GM19238 (cell line): ENCODE measurements around the gene TMTC2.

Experiments used
- DNase-seq: peaks from one replicate; pipeline ENCODE4 v3.0.0; 2011; ENCODE audit warnings: low spot score; ENCODE audit not compliant: insufficient read length

TMTC2 gene

GRCh38 chr12:82686168-82687020 is at the start of gene TMTC2:
Gene TMTC2, plus strand, starts transcription at chr12:82686906.
- peak; percentile 81 for DNase-seq

GRCh38 chr12:82638324-82638723 is 48.4 kb upstream of the TMTC2 start:
- no peak for DNase-seq

GRCh38 chr12:82644896-82645295 is 41.8 kb upstream of the TMTC2 start:
- no peak for DNase-seq

- DNase-seq = no peak
Measured at GRCh38 chr12:82645414-82645813, 41.3 kb upstream of the TMTC2 start.

GRCh38 chr12:82647853-82648252 is 38.9 kb upstream of the TMTC2 start:
- DNase-seq = no peak

- DNase-seq = no peak
Measured at GRCh38 chr12:82648259-82648909, 38.3 kb upstream of the TMTC2 start.

GRCh38 chr12:82650627-82651337 is 35.9 kb upstream of the TMTC2 start:
- DNase-seq = no peak

- DNase-seq = no peak
Measured at GRCh38 chr12:82651489-82651888, 35.2 kb upstream of the TMTC2 start.

GRCh38 chr12:82652071-82652470 is 34.6 kb upstream of the TMTC2 start:
- DNase-seq = no peak

GRCh38 chr12:82655751-82656150 is 31.0 kb upstream of the TMTC2 start:
- DNase-seq = no peak

GRCh38 chr12:82659343-82660207 is 27.1 kb upstream of the TMTC2 start:
- no peak for DNase-seq

- no peak for DNase-seq
Measured at GRCh38 chr12:82660541-82661325, 26.0 kb upstream of the TMTC2 start.

- no peak for DNase-seq
Measured at GRCh38 chr12:82663893-82664292, 22.8 kb upstream of the TMTC2 start.

GRCh38 chr12:82665142-82665923 is 21.4 kb upstream of the TMTC2 start:
- DNase-seq = no peak

- DNase-seq = no peak
Measured at GRCh38 chr12:82666830-82667229, 19.9 kb upstream of the TMTC2 start.

GRCh38 chr12:82671673-82672195 is 15.0 kb upstream of the TMTC2 start:
- no peak for DNase-seq

- DNase-seq = no peak
Measured at GRCh38 chr12:82672811-82673495, 13.8 kb upstream of the TMTC2 start.

- DNase-seq = no peak
Measured at GRCh38 chr12:82673698-82674097, 13.0 kb upstream of the TMTC2 start.

- no peak for DNase-seq
Measured at GRCh38 chr12:82675246-82675645, 11.5 kb upstream of the TMTC2 start.
